OCI-LY3 (cell line): ENCODE results near the gene GJD2.

ENCODE experiments used
- H2AFZ ChIP-seq: fragments of 200-600, 300-600 bp; shearing (Covaris generic); 2 replicates; pipeline ENCODE4 v1.6.0; 2014; ENCODE audit warnings: antibody characterized with exemption, low read depth, low read length
- H3K27ac ChIP-seq: fragments of 200-600, 300-600 bp; sonication (generic); 2 replicates; pipeline ENCODE4 v1.5.1; 2014; ENCODE audit warnings: mild to moderate bottlenecking, low read length, moderate library complexity, mixed read lengths
- H3K27me3 ChIP-seq: fragments of 200-600, 300-600 bp; sonication (generic); 2 replicates; pipeline ENCODE4 v1.6.1; 2014; ENCODE audit warnings: low read depth, low read length, mixed read lengths
- H3K36me3 ChIP-seq: fragments of 200-600, 300-600 bp; sonication (generic); replicated peaks from 2 replicates; pipeline ENCODE3; 2014; ENCODE audit warnings: low read depth, low read length, mixed read lengths
- H3K4me1 ChIP-seq: fragments of 300-600, 200-600 bp; sonication (generic); 2 replicates; pipeline ENCODE4 v1.6.1; 2014; ENCODE audit warnings: low read length, mixed read lengths
- H3K4me2 ChIP-seq: fragments of 200-600, 300-600 bp; sonication (generic); 2 replicates; pipeline ENCODE4 v1.6.1; 2014; ENCODE audit warnings: low read length, mixed read lengths
- H3K4me3 ChIP-seq: fragments of 300-600, 200-600 bp; sonication (generic); 2 replicates; pipeline ENCODE4 v1.5.1; 2014; ENCODE audit warnings: antibody characterized with exemption, mild to moderate bottlenecking, low read length, moderate library complexity
- H3K79me2 ChIP-seq: fragments of 300-600, 200-600 bp; shearing (Covaris generic); 2 replicates; pipeline ENCODE4 v1.6.1; 2014; ENCODE audit warnings: mild to moderate bottlenecking, low read length, mixed read lengths
- H3K9ac ChIP-seq: fragments of 300-600, 200-600 bp; shearing (Covaris generic); 2 replicates; pipeline ENCODE4 v1.6.0; 2014; ENCODE audit warnings: mild to moderate bottlenecking, low read length, moderate library complexity
- H3K9me3 ChIP-seq: fragments of 200-600, 300-600 bp; shearing (Covaris generic); 2 replicates; pipeline ENCODE4 v1.6.1; 2014; ENCODE audit warnings: low read length, mixed read lengths; ENCODE audit not compliant: insufficient read depth
- H4K20me1 ChIP-seq: fragments of 200-600, 300-600 bp; sonication (generic); 2 replicates; pipeline ENCODE4 v1.6.1; 2016; ENCODE audit warnings: low read length, mixed read lengths; ENCODE audit not compliant: insufficient read depth
- CTCF ChIP-seq: fragments of 200-600, 300-600 bp; sonication (generic); IDR thresholded peaks from 2 replicates; pipeline ENCODE4 v1.5.1; 2014; ENCODE audit warnings: antibody characterized with exemption, low read length, low read depth
- EZH2phosphoT487 ChIP-seq: fragments of 200-600 bp; shearing (Covaris generic); IDR thresholded peaks from 2 replicates; pipeline ENCODE4 v1.6.1; 2018; ENCODE audit warnings: antibody characterized with exemption, mixed run types, low read depth

Gene GJD2

GRCh38 chr15:34790121-34790520, 35.3 kb upstream of the GJD2 start:
- Histone ChIP-seq H4K20me1 (no peaks in the 10 kb centered on the region), H3K79me2 (no peaks in the 10 kb centered on the region), H3K27me3 (peaks cover 16% of the 10 kb centered on the region), H3K36me3 (no peaks in the 10 kb centered on the region), H3K27ac (no peak overlapping the region), H3K9me3 (no peaks in the 10 kb centered on the region), H2AFZ (no peak overlapping the region), H3K4me1 (no peaks in the 10 kb centered on the region), H3K4me2 (no peak overlapping the region), H3K4me3 (no peak overlapping the region), H3K9ac (no peak overlapping the region)
- no peak for TF ChIP-seq CTCF
- TF ChIP-seq EZH2phosphoT487, result no peak

- no peak overlapping the region for H3K9ac ChIP-seq
- no peaks in the 10 kb centered on the region for H4K20me1 ChIP-seq
- H3K4me3 ChIP-seq, result no peak overlapping the region
- H3K4me1 ChIP-seq, result no peaks in the 10 kb centered on the region
- H3K36me3 ChIP-seq, result no peaks in the 10 kb centered on the region
- TF ChIP-seq CTCF, result no peak
- TF ChIP-seq EZH2phosphoT487, result no peak
- H3K27ac ChIP-seq, result no peak overlapping the region
- H3K79me2 ChIP-seq, result no peaks in the 10 kb centered on the region
- no peak overlapping the region for H3K4me2 ChIP-seq
- no peak overlapping the region for H2AFZ ChIP-seq
- peaks cover 20% of the 10 kb centered on the region for H3K27me3 ChIP-seq
- no peaks in the 10 kb centered on the region for H3K9me3 ChIP-seq
Measured at GRCh38 chr15:34789326-34789725, 34.5 kb upstream of the GJD2 start.

DNA sequence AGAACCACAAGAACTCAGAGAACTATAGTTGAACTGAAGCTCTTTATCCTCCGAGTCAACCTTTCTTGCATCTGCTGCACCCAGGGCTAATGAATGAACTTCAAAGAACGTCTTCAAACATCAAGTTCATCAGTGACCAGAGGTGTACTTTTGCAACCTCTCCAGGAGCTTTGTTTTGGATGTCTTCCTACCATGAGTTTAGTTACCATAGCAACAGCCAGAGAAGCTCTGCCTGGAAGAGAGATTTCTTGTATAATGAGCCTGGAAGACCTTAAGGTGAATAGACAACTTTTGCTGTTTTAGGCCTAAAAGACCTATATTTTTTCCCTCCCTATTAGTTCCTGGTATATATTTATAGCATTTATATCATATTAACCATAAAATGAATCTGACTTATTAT, 31.4 kb upstream of the GJD2 start:
- H3K9ac ChIP-seq, result no peak overlapping the region
- no peak overlapping the region for H3K27ac ChIP-seq
- no peaks in the 10 kb centered on the region for H4K20me1 ChIP-seq
- no peak for TF ChIP-seq CTCF
- TF ChIP-seq EZH2phosphoT487, result no peak
- H3K79me2 ChIP-seq, result no peaks in the 10 kb centered on the region
- peaks cover 12% of the 10 kb centered on the region for H3K27me3 ChIP-seq
- no peaks in the 10 kb centered on the region for H3K9me3 ChIP-seq
- H3K4me1 ChIP-seq, result no peaks in the 10 kb centered on the region
- no peak overlapping the region for H2AFZ ChIP-seq
- no peak overlapping the region for H3K4me2 ChIP-seq
- H3K4me3 ChIP-seq, result no peak overlapping the region
- H3K36me3 ChIP-seq, result no peaks in the 10 kb centered on the region

DNA sequence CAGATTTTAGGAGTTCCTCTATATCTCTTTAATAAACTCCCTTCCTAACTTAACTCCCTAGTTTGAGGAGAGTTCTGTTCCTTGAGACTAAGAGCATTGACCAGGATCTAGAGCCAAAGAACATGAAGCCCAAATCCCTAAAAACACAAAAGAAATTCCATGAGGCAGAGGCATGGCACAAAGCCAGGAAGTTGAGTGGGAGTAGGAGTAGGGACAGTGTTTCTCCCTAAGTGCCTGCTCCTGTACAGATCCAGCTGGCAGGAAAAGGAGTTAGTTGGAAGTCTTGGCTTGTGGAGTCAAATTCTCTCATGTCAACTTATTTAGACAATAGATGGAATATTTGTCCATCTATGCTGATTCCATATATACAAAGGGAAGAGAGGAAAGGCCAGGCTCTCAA, 29.2 kb upstream of the GJD2 start:
- Histone ChIP-seq H3K4me3 (no peak overlapping the region), H2AFZ (no peak overlapping the region), H3K9me3 (no peaks in the 10 kb centered on the region), H3K36me3 (no peaks in the 10 kb centered on the region), H4K20me1 (no peaks in the 10 kb centered on the region), H3K27me3 (peaks cover 11% of the 10 kb centered on the region), H3K79me2 (no peaks in the 10 kb centered on the region), H3K27ac (no peak overlapping the region), H3K4me2 (no peak overlapping the region), H3K4me1 (no peaks in the 10 kb centered on the region), H3K9ac (no peak overlapping the region)
- no peak for TF ChIP-seq EZH2phosphoT487
- no peak for TF ChIP-seq CTCF
